GM23338 (cell line): ENCODE results near the gene DGKB. TPM values are rescaled to one million over a fixed set of nuclear protein-coding genes. Genes with fewer than 3 reads are reported as not detected.

ENCODE experiments used
- ATAC-seq: fragments of 200-7000 bp; cut with Tn5 transposase; 3 replicates; pipeline ENCODE4 v1.9.1; 2020
- DNase-seq: peaks from one replicate; pipeline ENCODE4 v3.0.0-alpha.2; 2015; ENCODE audit warnings: low spot score
- H2AFZ ChIP-seq: fragments of 200-600 bp; sonication (generic); 2 replicates; pipeline ENCODE4 v1.8.0; 2016; ENCODE audit warnings: antibody characterized with exemption, mild to moderate bottlenecking, moderate library complexity
- H3F3A ChIP-seq: fragments of 200-600 bp; sonication (generic); replicated peaks from 2 replicates; pipeline ENCODE4 v1.8.0; 2017; ENCODE audit warnings: antibody characterized with exemption, mixed run types, low read depth
- H3K27ac ChIP-seq: fragments of 200-600 bp; sonication (generic); 2 replicates; pipeline ENCODE4 v1.6.1; 2016; ENCODE audit warnings: low read depth
- H3K27me3 ChIP-seq: fragments of 200-600 bp; sonication (generic); 2 replicates; pipeline ENCODE4 v1.8.0; 2016; ENCODE audit warnings: mild to moderate bottlenecking, mixed run types, moderate library complexity; ENCODE audit not compliant: insufficient read depth
- H3K36me3 ChIP-seq: fragments of 200-600 bp; sonication (generic); 2 replicates; pipeline ENCODE4 v1.8.0; 2016; ENCODE audit warnings: mild to moderate bottlenecking; ENCODE audit not compliant: insufficient read depth
- H3K4me1 ChIP-seq: fragments of 200-600 bp; sonication (generic); 2 replicates; pipeline ENCODE4 v1.8.0; 2016; ENCODE audit warnings: mild to moderate bottlenecking, moderate library complexity; ENCODE audit not compliant: insufficient read depth
- H3K4me2 ChIP-seq: fragments of 200-600 bp; sonication (generic); 2 replicates; pipeline ENCODE4 v1.7.1; 2017; ENCODE audit warnings: mixed run types
- H3K4me3 ChIP-seq: fragments of 200-600 bp; sonication (generic); 2 replicates; pipeline ENCODE4 v1.6.1; 2016; ENCODE audit warnings: mixed run types
- H3K79me2 ChIP-seq: fragments of 200-600 bp; sonication (generic); replicated peaks from 2 replicates; pipeline ENCODE4 v1.8.0; 2017; ENCODE audit warnings: mild to moderate bottlenecking; ENCODE audit not compliant: insufficient read depth
- H3K9me2 ChIP-seq: fragments of 200-600 bp; sonication (generic); 2 replicates; pipeline ENCODE4 v1.8.0; 2017; ENCODE audit not compliant: insufficient read depth
- H4K20me1 ChIP-seq: fragments of 200-600 bp; sonication (generic); replicated peaks from 2 replicates; pipeline ENCODE4 v1.8.0; 2017; ENCODE audit warnings: mild to moderate bottlenecking; ENCODE audit not compliant: insufficient read depth
- H3K27ac Mint-ChIP-seq: 2 replicates; pipeline ENCODE4 v1.8.0; 2020; ENCODE audit warnings: inconsistent platforms, mild to moderate bottlenecking, moderate library complexity, mixed read lengths
- H3K27me3 Mint-ChIP-seq: 3 replicates; pipeline ENCODE4 v1.8.0; 2022; ENCODE audit warnings: low read depth, mild to moderate bottlenecking, moderate library complexity, mixed read lengths, inconsistent platforms; ENCODE audit not compliant: insufficient read depth, poor library complexity
- H3K36me3 Mint-ChIP-seq: 3 replicates; pipeline ENCODE4 v1.8.0; 2021; ENCODE audit warnings: low read depth, mild to moderate bottlenecking, inconsistent platforms, moderate library complexity, mixed read lengths
- H3K4me1 Mint-ChIP-seq: 3 replicates; pipeline ENCODE4 v1.8.0; 2020; ENCODE audit warnings: mild to moderate bottlenecking, inconsistent platforms, mixed read lengths
- H3K4me3 Mint-ChIP-seq: 3 replicates; pipeline ENCODE4 v1.8.0; 2021; ENCODE audit warnings: moderate library complexity, mild to moderate bottlenecking, inconsistent platforms, mixed read lengths
- H3K9me3 Mint-ChIP-seq: 3 replicates; pipeline ENCODE4 v1.8.0; 2020; ENCODE audit warnings: moderate library complexity, mild to moderate bottlenecking, inconsistent platforms, mixed read lengths
- CREB1 ChIP-seq: fragments of 250-450 bp; sonication (Bioruptor Pico); IDR thresholded peaks from 2 replicates; pipeline ENCODE4 v1.5.0; 2020; ENCODE audit warnings: low read depth, mild to moderate bottlenecking, moderate library complexity
- EZH2 ChIP-seq: fragments of 200-600 bp; sonication (generic); IDR thresholded peaks from one replicate; pipeline ENCODE4 v1.8.0; 2017; ENCODE audit warnings: antibody characterized with exemption, mild to moderate bottlenecking, low read depth; ENCODE audit not compliant: unreplicated experiment
- JUNB ChIP-seq: IDR thresholded peaks from one replicate; pipeline ENCODE4 v1.6.1; 2016; ENCODE audit warnings: antibody characterized with exemption; ENCODE audit not compliant: unreplicated experiment
- NANOG ChIP-seq: IDR thresholded peaks from 2 replicates; pipeline ENCODE4 v1.6.1; 2016; ENCODE audit warnings: antibody characterized with exemption, borderline replicate concordance
- POLR2AphosphoS5 ChIP-seq: IDR thresholded peaks from 2 replicates; pipeline ENCODE4 v1.6.1; 2016; ENCODE audit warnings: antibody characterized with exemption, low read depth
- STAT1 ChIP-seq: IDR thresholded peaks from one replicate; pipeline ENCODE4 v1.6.1; 2016; ENCODE audit warnings: antibody characterized with exemption; ENCODE audit not compliant: unreplicated experiment
- ZNF114 ChIP-seq: fragments of 250-450 bp; sonication (Bioruptor Pico); IDR thresholded peaks from 2 replicates; pipeline ENCODE4 v1.5.0; 2020; ENCODE audit warnings: mild to moderate bottlenecking, moderate library complexity
- ZNF331 ChIP-seq: fragments of 250-450 bp; sonication (Bioruptor Pico); IDR thresholded peaks from 2 replicates; pipeline ENCODE4 v1.5.0; 2020; ENCODE audit warnings: low read depth, mild to moderate bottlenecking, moderate library complexity
- polyA plus RNA-seq: library from polyadenylated mRNA; unstranded; fragments of >200 nt; fragmentation: Nextera tagmentation; extraction: Ambion mirVana; gene quantifications from 2 replicates; pipeline ENCODE4 v1.2.1, GENCODE V29; 2016
- total RNA-seq: library from RNA; depleted of rRNA; stranded (reverse); fragments of >200 nt; shearing (Covaris generic); gene quantifications from 2 replicates; pipeline ENCODE4 v1.2.3, GENCODE V29; 2014
- TF ChIP-seq, protein P1 (sequence below): fragments of 250-450 bp; sonication (Bioruptor Pico); IDR thresholded peaks from 2 replicates; pipeline ENCODE4 v1.5.0; 2020; ENCODE audit warnings: mild to moderate bottlenecking, moderate library complexity
- TF ChIP-seq, protein P2 (sequence below): IDR thresholded peaks from 2 replicates; pipeline ENCODE4 v1.6.1; 2016; ENCODE audit warnings: antibody characterized with exemption

DGKB gene
- total and polyA plus RNA-seq, 2 experiments from 2014 or later: 4.8 to 11.5 TPM

- TF ChIP-seq, protein P1, sequence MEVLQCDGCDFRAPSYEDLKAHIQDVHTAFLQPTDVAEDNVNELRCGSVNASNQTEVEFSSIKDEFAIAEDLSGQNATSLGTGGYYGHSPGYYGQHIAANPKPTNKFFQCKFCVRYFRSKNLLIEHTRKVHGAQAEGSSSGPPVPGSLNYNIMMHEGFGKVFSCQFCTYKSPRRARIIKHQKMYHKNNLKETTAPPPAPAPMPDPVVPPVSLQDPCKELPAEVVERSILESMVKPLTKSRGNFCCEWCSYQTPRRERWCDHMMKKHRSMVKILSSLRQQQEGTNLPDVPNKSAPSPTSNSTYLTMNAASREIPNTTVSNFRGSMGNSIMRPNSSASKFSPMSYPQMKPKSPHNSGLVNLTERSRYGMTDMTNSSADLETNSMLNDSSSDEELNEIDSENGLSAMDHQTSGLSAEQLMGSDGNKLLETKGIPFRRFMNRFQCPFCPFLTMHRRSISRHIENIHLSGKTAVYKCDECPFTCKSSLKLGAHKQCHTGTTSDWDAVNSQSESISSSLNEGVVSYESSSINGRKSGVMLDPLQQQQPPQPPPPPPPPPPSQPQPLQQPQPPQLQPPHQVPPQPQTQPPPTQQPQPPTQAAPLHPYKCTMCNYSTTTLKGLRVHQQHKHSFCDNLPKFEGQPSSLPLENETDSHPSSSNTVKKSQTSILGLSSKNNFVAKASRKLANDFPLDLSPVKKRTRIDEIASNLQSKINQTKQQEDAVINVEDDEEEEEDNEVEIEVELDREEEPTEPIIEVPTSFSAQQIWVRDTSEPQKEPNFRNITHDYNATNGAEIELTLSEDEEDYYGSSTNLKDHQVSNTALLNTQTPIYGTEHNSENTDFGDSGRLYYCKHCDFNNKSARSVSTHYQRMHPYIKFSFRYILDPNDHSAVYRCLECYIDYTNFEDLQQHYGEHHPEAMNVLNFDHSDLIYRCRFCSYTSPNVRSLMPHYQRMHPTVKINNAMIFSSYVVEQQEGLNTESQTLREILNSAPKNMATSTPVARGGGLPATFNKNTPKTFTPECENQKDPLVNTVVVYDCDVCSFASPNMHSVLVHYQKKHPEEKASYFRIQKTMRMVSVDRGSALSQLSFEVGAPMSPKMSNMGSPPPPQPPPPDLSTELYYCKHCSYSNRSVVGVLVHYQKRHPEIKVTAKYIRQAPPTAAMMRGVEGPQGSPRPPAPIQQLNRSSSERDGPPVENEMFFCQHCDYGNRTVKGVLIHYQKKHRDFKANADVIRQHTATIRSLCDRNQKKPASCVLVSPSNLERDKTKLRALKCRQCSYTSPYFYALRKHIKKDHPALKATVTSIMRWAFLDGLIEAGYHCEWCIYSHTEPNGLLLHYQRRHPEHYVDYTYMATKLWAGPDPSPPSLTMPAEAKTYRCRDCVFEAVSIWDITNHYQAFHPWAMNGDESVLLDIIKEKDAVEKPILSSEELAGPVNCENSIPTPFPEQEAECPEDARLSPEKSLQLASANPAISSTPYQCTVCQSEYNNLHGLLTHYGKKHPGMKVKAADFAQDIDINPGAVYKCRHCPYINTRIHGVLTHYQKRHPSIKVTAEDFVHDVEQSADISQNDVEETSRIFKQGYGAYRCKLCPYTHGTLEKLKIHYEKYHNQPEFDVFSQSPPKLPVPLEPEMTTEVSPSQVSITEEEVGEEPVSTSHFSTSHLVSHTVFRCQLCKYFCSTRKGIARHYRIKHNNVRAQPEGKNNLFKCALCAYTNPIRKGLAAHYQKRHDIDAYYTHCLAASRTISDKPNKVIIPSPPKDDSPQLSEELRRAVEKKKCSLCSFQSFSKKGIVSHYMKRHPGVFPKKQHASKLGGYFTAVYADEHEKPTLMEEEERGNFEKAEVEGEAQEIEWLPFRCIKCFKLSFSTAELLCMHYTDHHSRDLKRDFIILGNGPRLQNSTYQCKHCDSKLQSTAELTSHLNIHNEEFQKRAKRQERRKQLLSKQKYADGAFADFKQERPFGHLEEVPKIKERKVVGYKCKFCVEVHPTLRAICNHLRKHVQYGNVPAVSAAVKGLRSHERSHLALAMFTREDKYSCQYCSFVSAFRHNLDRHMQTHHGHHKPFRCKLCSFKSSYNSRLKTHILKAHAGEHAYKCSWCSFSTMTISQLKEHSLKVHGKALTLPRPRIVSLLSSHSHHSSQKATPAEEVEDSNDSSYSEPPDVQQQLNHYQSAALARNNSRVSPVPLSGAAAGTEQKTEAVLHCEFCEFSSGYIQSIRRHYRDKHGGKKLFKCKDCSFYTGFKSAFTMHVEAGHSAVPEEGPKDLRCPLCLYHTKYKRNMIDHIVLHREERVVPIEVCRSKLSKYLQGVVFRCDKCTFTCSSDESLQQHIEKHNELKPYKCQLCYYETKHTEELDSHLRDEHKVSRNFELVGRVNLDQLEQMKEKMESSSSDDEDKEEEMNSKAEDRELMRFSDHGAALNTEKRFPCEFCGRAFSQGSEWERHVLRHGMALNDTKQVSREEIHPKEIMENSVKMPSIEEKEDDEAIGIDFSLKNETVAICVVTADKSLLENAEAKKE (CRISPR knock-in tag): no peak
- TF ChIP-seq JUNB (no peak), STAT1 (no peak), POLR2AphosphoS5 (no peak), NANOG (no peak), CREB1 (CRISPR knock-in tag) (no peak), EZH2 (no peak), ZNF114 (CRISPR knock-in tag) (no peak), ZNF331 (CRISPR knock-in tag) (no peak)
- TF ChIP-seq, protein P2, sequence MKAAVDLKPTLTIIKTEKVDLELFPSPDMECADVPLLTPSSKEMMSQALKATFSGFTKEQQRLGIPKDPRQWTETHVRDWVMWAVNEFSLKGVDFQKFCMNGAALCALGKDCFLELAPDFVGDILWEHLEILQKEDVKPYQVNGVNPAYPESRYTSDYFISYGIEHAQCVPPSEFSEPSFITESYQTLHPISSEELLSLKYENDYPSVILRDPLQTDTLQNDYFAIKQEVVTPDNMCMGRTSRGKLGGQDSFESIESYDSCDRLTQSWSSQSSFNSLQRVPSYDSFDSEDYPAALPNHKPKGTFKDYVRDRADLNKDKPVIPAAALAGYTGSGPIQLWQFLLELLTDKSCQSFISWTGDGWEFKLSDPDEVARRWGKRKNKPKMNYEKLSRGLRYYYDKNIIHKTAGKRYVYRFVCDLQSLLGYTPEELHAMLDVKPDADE: no peak
Observed at GRCh38 chr7:14828053-14828452, 74.5 kb downstream of the DGKB start (continued).

- Histone ChIP-seq H3K4me1 (no peaks in the 10 kb centered on the region), H3K36me3 (no peaks in the 10 kb centered on the region), H3K4me2 (no peak overlapping the region), H3K9me2 (no peaks in the 10 kb centered on the region), H3K79me2 (no peaks in the 10 kb centered on the region), H3K4me3 (no peak overlapping the region), H3K27me3 (no peaks in the 10 kb centered on the region), H3F3A (no peaks in the 10 kb centered on the region), H3K27ac (no peak overlapping the region), H2AFZ (no peak overlapping the region), H4K20me1 (no peaks in the 10 kb centered on the region)
- Mint-ChIP-seq H3K27me3 (peaks cover 1% of the 10 kb centered on the region), H3K4me3 (no peak overlapping the region), H3K36me3 (peaks cover 5% of the 10 kb centered on the region; the same call in 2 of the 3 replicates), H3K9me3 (peaks cover 3% of the 10 kb centered on the region; the same call in 1 of the 3 replicates), H3K27ac (no peak overlapping the region), H3K4me1 (peaks cover 9% of the 10 kb centered on the region; the same call in 1 of the 3 replicates)
- ATAC-seq (no peak), DNase-seq (no peak)
- TF ChIP-seq, protein P1 (CRISPR knock-in tag): no peak
- no peak for TF ChIP-seq NANOG
Observed at GRCh38 chr7:14826426-14826825, 76.1 kb downstream of the DGKB start.
